Esophagus muscularis mucosa (tissue), 4 donors: ENCODE data around the gene CACNA2D2. TPM values are rescaled to one million over a fixed set of nuclear protein-coding genes. Genes with fewer than 3 reads are reported as not detected.

Experiments
- DNase-seq: peaks from one replicate; pipeline ENCODE4 v3.0.0-alpha.2; 2017; ENCODE audit errors: extremely low spot score
- H3K27ac ChIP-seq, 4 donors: fragments of 200-600 bp; sonication (generic); replicated peaks in 1 of 4; 1 replicate in 3 of 4; 2 replicates in 1 of 4; pipeline ENCODE4 v1.5.1; 2016 to 2019; ENCODE audit warnings: mild to moderate bottlenecking in 1 of 4
- H3K27me3 ChIP-seq, 4 donors: fragments of 200-600 bp; sonication (generic); one replicate each; pipeline versions ENCODE4 v1.5.1 to v1.6.0; 2016 to 2019
- H3K36me3 ChIP-seq, 4 donors: fragments of 200-600 bp; sonication (generic); one replicate each; pipeline ENCODE4 v1.5.1; 2016 to 2019
- H3K4me1 ChIP-seq, 4 donors: fragments of 200-600 bp; sonication (generic); one replicate each; pipeline ENCODE4 v1.5.1; 2016 to 2019
- H3K4me3 ChIP-seq, 4 donors: fragments of 200-600 bp; sonication (generic); 1 replicate in 2 of 4; 2 replicates in 2 of 4; pipeline ENCODE4 v1.5.1; 2016 to 2019; ENCODE audit warnings: mild to moderate bottlenecking in 4 of 4, moderate library complexity in 1 of 4
- H3K9me3 ChIP-seq, 4 donors: fragments of 200-600 bp; sonication (generic); 1 replicate in 3 of 4; 2 replicates in 1 of 4; pipeline ENCODE4 v1.5.1; 2016 to 2019
- CTCF ChIP-seq, 3 experiments: fragments of 200-600 bp in 2 of 3; fragments of 450-650 bp in 1 of 3; sonication (generic) in 2 of 3; IDR thresholded peaks; one replicate each; pipeline ENCODE4 v1.5.1; 2017 to 2019; ENCODE audit warnings: antibody characterized with exemption in 3 of 3, mild to moderate bottlenecking in 2 of 3, moderate library complexity in 1 of 3
- EP300 ChIP-seq: sonication (generic); formaldehyde crosslinking; IDR thresholded peaks from one replicate; pipeline ENCODE4 v1.6.1; 2017; ENCODE audit warnings: antibody characterized with exemption
- POLR2A ChIP-seq: fragments of 450-650 bp; IDR thresholded peaks from one replicate; pipeline ENCODE4 v1.6.1; 2017; ENCODE audit warnings: antibody characterized with exemption, moderate library complexity, mild to moderate bottlenecking, low read depth
- POLR2AphosphoS5 ChIP-seq, 2 donors: sonication (generic); formaldehyde crosslinking; IDR thresholded peaks; one replicate each; pipeline ENCODE4 v1.6.1; 2017; ENCODE audit warnings: antibody characterized with exemption in 2 of 2
- WGBS: methylation state at CpG from one replicate; pipeline ENCODE4 v1.1.5; 2018; 5-methylcytosine and 5-hydroxymethylcytosine counted together
- intact Hi-C: fragments of 100-400 bp; cut with DNase I; formaldehyde crosslinking; loops from one replicate; pipeline ENCODE4 v1.15.1; 2023
- total RNA-seq, 4 donors: library from RNA; depleted of rRNA; stranded (reverse); fragments of >200 nt; gene quantifications; one replicate each; pipeline versions ENCODE4 v1.1.0 to v1.2.1, GENCODE V29; 2016

CACNA2D2 gene
- total RNA-seq, 4 donors from 2014 or later: 0.84 to 2.8 (median 1.1) TPM

- Histone ChIP-seq H3K9me3 (no peaks in the 10 kb centered on the region), H3K4me1 (no peaks in the 10 kb centered on the region), H3K27ac (no peak overlapping the region), H3K27me3 (no peaks in the 10 kb centered on the region), H3K4me3 (no peak overlapping the region), H3K36me3 (no peaks in the 10 kb centered on the region)
- intact Hi-C loops: no loop called here
- 84% methylated on average over 6 of the region's 6 CpGs for WGBS
- no peak for DNase-seq
- no peak for TF ChIP-seq EP300
- no peak for TF ChIP-seq POLR2A
- no peak for TF ChIP-seq POLR2AphosphoS5 (IDR thresholded peaks at IDR 0.05)
- no peak for TF ChIP-seq CTCF (IDR thresholded peaks at IDR 0.05)
Measured at GRCh38 chr3:50464569-50464968, 38.9 kb downstream of the CACNA2D2 start.

- Histone ChIP-seq H3K4me3 (no peak overlapping the region), H3K36me3 (no peaks in the 10 kb centered on the region), H3K27ac (no peak overlapping the region), H3K9me3 (no peaks in the 10 kb centered on the region), H3K4me1 (peaks cover 0 to 18% (median 15%) of the 10 kb centered on the region in 4 donors), H3K27me3 (no peaks in the 10 kb centered on the region)
- no peak for DNase-seq
- WGBS: 97% methylated on average over 3 of the region's 3 CpGs
- TF ChIP-seq CTCF (IDR thresholded peaks at IDR 0.05): no peak
- no peak for TF ChIP-seq POLR2A
- no peak for TF ChIP-seq EP300
- no peak for TF ChIP-seq POLR2AphosphoS5 (IDR thresholded peaks at IDR 0.05)
- intact Hi-C loops: no loop called here
Measured at GRCh38 chr3:50459785-50460184, 43.6 kb downstream of the CACNA2D2 start.

GRCh38 chr3:50457988-50458387 is 45.4 kb downstream of the CACNA2D2 start:
- no peak overlapping the region for H3K27ac ChIP-seq
- no peaks in the 10 kb centered on the region for H3K36me3 ChIP-seq
- TF ChIP-seq CTCF (IDR thresholded peaks at IDR 0.05): no peak
- no peak for TF ChIP-seq POLR2A
- TF ChIP-seq POLR2AphosphoS5 (IDR thresholded peaks at IDR 0.05): no peak
- no peak for TF ChIP-seq EP300
- DNase-seq: no peak
- WGBS: 74% methylated on average over 4 of the region's 7 CpGs
- H3K9me3 ChIP-seq: no peaks in the 10 kb centered on the region
- intact Hi-C loops: no loop called here
- H3K4me3 ChIP-seq: no peak overlapping the region
- H3K27me3 ChIP-seq: no peaks in the 10 kb centered on the region
- H3K4me1 ChIP-seq: peaks cover 3 to 28% (median 23%) of the 10 kb centered on the region in 4 donors

DNA sequence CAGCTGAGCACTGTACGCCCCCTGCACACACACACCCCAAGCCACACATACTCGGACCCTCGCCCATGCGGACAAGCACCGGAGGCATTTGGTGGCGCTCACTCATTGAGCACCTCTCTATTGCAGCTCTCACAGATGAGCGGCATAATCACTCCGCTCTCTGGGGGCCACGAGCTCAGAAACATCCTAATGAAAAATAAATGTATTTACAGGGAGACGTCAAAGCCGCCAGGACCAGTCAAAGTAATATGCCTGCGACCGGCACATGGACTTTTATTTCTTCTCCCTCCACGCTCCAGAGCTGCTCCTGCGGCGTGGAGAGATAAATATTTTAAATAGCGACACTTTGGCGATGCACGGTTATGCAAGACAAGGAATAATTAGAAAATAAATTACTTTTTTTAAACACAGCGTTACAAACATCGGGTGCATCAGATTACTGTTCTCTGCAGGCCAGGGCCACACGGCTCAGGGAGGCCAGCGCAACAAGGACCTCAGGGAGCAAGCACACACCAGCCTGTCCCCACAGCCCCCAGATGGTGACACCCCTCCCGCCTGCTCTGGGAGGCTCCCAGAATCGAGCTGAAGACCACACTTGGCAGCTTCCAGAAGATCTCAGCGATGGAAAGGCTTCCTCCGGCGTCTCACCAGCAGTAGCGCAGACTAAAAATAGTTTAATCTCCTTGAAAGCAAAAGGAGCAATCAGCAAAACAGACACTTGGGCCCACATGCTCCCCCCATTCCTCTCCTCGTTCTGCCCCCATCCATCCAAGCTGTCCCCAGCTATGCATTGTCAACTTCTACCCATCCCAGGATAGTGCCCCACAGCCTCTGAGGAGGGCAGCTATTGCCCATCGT is 48.0 kb downstream of the CACNA2D2 start:
- Histone ChIP-seq H3K27me3 (no peaks in the 10 kb centered on the region), H3K9me3 (no peaks in the 10 kb centered on the region), H3K27ac (peak overlapping the region in 2 of 4 donors; percentile 44 to 47), H3K4me1 (peaks cover 3 to 32% (median 24%) of the 10 kb centered on the region in 4 donors), H3K4me3 (peak overlapping the region in 2 of 4 donors; percentile 10 to 11), H3K36me3 (no peaks in the 10 kb centered on the region)
- 57% methylated on average over 31 of the region's 31 CpGs for WGBS
- DNase-seq: no peak
- intact Hi-C loops: no loop called here
- no peak for TF ChIP-seq POLR2A
- no peak for TF ChIP-seq CTCF (IDR thresholded peaks at IDR 0.05)
- TF ChIP-seq EP300: no peak
- no peak for TF ChIP-seq POLR2AphosphoS5 (IDR thresholded peaks at IDR 0.05)
